GM21737 (cell line): ENCODE data around the gene PDE8A.

Source experiments
- ATAC-seq: cut with Tn5 transposase; IDR thresholded peaks from one replicate; pipeline ENCODE4 v1.9.1; 2021; ENCODE audit warnings: mild to moderate bottlenecking, moderate library complexity; ENCODE audit not compliant: unreplicated experiment

Gene PDE8A

GRCh38 chr15:85071504-85071903 lies 89.8 kb downstream of the PDE8A start:
- ATAC-seq: no peak

- ATAC-seq: no peak
These were observed 91.3 kb downstream of the PDE8A start for GRCh38 chr15:85072917-85073316.

- peak; percentile 70 for ATAC-seq
These were observed 92.0 kb downstream of the PDE8A start for GRCh38 chr15:85073556-85074194.

DNA sequence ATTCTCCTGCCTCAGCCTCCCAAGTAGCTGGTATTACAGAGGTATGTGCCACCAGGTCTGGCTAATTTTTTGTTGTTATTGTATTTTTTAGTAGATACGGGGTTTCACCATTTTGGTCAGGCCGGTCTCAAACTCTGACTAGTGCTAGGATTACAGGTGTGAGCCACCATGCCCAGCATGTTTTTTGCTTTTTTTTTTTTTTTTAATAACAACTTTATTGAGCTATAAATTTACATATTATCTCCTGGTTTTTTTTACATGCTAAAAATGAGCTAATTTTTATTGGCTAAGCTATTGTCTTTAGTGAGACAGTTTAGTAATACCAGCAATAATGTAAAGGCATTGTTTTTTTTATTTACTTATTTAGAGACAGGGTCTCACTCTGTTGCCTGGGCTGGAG lies 105.2 kb downstream of the PDE8A start:
- ATAC-seq: no peak

GRCh38 chr15:85088300-85088699 lies 106.6 kb downstream of the PDE8A start:
- ATAC-seq: no peak

DNA sequence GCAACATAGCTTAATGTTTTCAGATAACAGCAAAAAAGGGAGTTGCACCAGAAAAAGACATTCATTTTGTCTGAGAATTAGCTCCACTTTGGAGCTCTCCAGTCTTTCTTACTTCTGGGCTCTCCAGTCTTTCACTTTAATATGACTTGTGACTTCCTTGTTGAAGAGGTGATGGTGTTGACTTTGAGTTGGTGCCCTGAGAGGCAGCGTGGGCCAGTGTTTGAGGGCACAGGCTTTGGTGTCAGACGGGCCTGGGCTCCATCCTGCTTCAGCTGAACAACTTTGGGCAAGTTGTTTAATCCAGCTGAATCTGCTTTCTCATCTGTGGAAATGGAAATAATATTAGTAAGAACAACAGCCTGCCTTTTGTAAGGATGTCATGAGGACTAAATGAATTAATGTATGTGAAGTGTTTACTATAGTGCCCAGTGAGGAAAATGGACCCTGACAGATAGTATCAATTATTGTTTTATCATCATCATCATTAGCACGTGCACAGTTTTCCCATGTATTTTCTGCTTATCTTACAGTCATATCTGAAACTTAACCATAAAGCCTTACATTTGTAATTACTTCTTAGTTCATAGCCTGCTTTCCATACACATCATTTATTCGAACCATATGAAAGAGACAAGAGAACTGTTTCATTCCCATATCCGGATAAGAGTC lies 108.4 kb downstream of the PDE8A start:
- ATAC-seq: no peak

DNA sequence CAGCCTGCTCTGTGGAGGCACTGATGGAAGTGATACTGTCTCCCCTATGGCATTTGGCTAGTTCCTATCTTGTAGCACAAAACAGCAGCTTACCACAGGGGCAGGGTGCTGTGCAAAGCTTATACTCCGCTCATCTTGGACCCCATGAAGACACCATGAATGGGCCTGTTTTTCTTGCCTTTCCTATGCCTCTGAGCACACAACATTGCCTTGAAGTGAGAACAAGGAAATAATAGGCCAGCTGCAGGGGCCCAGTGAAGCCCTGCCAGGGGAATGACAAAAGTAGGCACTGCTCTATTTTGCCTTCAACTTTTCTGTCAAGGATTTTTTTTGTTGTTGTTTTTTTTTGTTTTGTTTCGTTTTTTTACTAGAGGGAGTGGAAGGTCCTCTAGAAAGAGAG lies 110.3 kb downstream of the PDE8A start:
- ATAC-seq: no peak

GRCh38 chr15:85094685-85095084 lies 113.0 kb downstream of the PDE8A start:
- no peak for ATAC-seq

DNA sequence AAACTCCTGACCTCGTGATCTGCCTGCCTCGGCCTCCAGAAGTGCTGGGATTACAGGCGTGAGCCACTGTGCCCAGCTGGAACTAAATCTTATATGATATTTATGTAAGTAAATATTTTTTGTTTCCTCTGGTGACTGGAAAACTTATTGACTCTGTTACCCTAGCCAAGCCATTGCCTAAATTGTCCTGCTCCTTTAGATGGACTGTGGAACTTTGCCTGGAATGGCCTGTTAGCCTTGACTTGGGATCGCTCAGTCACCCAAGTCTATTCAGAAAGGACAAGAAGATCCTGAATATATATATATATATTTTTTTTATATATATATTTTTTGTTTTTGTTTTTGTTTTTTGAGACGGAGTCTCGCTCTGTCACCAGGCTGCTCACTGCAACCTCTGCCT lies 113.9 kb downstream of the PDE8A start:
- no peak for ATAC-seq

- ATAC-seq: no peak
These were observed 115.6 kb downstream of the PDE8A start for GRCh38 chr15:85097250-85097649.

DNA sequence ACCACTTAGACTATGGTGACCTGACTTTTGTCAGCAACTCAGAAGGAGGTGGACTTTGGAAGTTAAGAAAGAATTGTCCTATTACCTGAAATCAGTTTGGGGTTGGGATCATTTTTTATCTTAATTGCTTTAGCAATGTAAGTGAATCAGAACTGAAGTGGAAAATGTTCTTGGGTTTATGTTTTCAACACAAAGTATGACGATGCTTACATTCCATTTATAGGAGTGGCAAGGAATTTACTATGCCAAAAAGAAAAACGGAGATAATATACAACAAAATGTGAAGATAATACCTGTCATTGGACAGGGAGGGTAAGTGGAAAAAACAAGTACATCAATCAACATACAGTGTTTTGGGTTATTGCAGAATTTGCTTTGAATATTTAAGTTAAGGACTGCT lies 116.1 kb downstream of the PDE8A start:
- no peak for ATAC-seq

GRCh38 chr15:85099195-85099803 lies 117.6 kb downstream of the PDE8A start:
- ATAC-seq: no peak

DNA sequence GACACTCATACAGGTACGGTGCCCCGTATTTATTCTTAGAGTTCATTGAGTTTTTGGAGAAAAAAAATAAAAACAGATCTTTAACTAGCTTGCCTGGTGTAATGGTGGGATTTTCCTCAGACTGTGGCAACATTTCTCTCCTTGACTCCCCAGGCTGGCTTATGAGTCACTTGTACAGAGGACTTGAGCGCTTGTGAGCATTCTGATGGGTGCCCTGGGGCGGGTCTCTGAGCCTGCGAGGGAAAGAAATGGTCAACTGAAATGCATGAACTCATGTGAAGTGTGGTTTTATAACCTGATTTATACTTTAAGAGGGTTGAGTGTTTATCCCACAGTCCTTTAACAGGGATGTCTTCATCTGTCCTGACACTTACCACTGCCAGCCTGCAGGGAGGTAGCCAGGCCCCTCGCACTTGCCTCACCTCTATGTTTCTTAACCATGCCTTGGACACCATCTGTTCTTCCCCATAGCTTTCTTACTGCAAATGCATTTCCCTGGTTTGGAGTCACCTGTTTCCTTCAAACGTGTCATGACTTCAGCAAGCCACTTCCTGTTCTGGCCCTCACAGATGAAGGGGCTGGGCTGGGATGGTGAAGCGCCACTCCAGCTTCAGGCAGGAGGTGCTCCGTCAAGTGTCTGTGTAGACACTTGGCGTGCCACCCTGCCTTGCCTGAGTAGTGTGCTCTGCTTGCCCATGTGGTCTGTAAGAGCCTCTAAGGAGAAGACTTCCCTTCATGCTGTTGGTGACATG lies 118.7 kb downstream of the PDE8A start:
- no peak for ATAC-seq

DNA sequence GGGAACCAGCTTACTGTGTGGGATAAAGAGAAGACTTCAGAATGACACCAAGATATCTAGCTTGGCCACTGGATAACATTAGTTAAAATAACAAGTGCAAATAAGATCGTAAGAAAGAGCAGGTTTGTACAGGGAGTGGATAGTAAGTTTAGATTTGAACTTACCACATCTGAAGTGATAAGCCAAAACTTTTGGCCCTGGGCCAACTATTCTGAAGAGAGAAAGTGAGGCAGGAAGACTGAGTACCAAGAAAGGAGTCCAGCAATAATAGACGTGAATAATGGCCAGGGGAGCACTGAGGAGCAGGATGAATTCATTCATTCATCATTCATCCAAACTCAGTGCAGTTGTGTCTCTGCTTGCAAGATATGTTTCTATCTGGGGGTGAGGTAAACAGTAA lies 122.9 kb downstream of the PDE8A start:
- ATAC-seq: no peak

GRCh38 chr15:85108136-85108535 lies 126.5 kb downstream of the PDE8A start:
- no peak for ATAC-seq

GRCh38 chr15:85109333-85109732 lies 127.7 kb downstream of the PDE8A start:
- no peak for ATAC-seq

DNA sequence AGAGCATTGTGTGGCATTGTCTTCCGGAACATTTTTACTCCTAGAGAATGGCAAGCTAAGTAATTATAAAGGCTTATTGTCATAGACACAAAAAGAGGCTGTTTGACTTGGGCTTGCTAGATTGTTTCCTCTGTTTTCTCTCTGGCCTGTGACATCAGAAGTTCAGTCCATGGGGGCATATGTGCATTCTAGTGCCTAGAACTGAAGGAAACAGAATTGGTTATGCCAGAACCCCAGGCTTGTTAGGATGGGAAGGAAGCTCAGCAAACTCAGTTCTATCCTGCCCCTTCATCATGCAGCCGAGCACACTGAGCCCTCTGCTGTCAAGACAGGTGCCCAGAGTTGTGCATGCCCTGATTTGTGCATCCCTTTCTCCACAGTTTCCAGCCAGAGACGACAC lies 131.3 kb downstream of the PDE8A start:
- no peak for ATAC-seq

DNA sequence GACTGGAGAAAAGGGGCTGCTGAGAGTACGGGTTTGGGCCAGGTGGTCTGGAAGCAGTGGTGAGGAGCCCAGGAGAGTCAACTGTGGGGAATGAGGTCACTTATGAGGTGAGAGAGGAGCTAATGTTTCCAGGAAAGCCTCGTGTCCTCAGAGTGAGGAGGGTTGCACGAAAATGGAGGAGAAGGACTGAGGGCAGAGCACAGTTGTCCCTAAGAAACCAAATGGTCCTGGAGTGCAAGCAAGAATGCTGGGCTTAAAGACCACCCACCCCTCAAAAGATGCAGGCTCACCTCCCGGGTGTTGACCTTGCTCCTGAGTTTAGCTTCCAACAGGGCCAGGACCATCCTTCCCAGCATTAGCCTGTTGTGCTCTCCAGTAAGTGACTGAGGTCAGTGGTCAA lies 133.2 kb downstream of the PDE8A start:
- no peak for ATAC-seq

- no peak for ATAC-seq
These were observed 134.4 kb downstream of the PDE8A start for GRCh38 chr15:85116066-85116465.

DNA sequence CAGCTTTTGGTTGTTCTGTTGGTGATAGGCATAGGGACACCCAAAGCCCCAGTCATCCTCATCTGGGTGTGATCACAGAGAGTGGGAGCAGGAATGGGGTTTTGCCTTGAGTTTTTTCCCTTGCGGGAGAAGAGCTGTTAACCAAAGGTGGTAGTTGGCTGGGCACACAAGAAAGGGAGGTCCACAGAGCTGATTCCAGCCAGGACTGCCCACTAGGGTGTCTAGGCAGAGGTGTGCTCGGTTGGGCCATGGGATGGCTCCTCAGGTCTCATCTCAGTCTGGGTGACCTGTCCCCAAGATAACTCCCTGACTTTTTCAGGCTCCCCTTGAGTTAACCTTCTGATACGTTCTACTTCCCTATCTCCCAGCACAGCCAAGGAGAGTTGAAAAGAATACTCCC lies 134.8 kb downstream of the PDE8A start:
- ATAC-seq: no peak

DNA sequence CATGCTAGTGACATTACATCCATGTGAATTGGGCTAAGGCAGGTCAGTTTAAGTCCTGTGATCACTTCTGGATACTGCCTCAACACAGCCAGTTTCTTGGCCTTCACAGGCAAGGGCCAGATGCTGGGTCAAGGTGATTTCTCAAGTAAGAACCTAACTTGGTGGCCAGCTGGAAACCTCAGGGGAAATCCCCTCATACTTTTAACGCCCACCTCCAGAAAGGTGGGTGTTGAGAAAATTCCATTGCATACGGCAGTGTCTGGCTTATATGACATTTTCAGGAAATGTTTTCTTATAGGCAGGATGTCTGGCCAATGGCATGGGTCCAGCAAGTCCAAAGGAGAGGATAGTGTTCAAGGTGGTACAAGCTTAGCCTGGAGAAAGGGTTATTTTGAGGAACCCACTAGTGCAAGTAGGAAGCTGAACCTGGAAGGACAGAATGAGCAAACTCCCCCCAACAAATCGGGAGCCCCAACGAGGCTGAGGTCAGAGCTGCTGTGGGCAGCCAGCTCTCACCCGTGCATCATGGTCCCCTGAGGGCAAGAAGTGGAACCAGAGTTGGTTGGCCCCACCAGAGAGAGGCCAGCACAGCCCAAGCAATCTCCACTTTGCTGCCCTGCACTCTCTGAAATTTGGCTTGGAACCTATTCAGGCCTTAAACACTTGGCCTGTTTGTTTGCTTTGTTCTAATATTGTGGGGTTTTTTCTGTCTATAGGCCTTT lies 135.4 kb downstream of the PDE8A start:
- no peak for ATAC-seq
